H1 (cell line): Measurements from ENCODE around the gene RFX1. TPM values are rescaled to one million over a fixed set of nuclear protein-coding genes. Genes with fewer than 3 reads are reported as not detected.
A peak's percentile ranks its signal among the peaks of the same experiment; 100 is the strongest.

ENCODE experiments used
- CTCF ChIA-PET: fragments of 300-600 bp; sonication (Branson Sonifier 250); formaldehyde crosslinking; loops from one replicate; lab custom pipeline; 2021; ENCODE audit not compliant: partially characterized antibody; lab: Charles Lee
- POLR2A ChIA-PET: fragments of 300-600 bp; sonication (Branson Sonifier 250); formaldehyde crosslinking; loops from one replicate; lab custom pipeline; 2021; ENCODE audit warnings: inconsistent platforms; ENCODE audit not compliant: partially characterized antibody; lab: Charles Lee
- DNase-seq, 2 experiments: peaks; one replicate each; pipeline versions ENCODE4 v3.0.0 to v3.0.0-alpha.2; 2010 to 2022; ENCODE audit warnings: low spot score in 2 of 2, low read depth in 1 of 2, mixed read lengths in 1 of 2
- FAIRE-seq: peaks from 2 replicates; lab custom pipeline; 2011; peaks lifted over from hg19 to GRCh38; lab: Jason Lieb, UNC
- H2AFZ ChIP-seq: 2 replicates; pipeline ENCODE4 v1.8.1; 2012; ENCODE audit warnings: low read length, inconsistent platforms
- H2AK5ac ChIP-seq: 2 replicates; pipeline ENCODE4 v1.6.1; 2013; ENCODE audit warnings: low read depth, low read length
- H2BK120ac ChIP-seq: replicated peaks from 2 replicates; pipeline ENCODE3; 2013; ENCODE audit warnings: low read depth, low read length, inconsistent platforms
- H2BK12ac ChIP-seq: 2 replicates; pipeline ENCODE4 v1.6.1; 2013; ENCODE audit warnings: low read depth, low read length
- H2BK15ac ChIP-seq: 2 replicates; pipeline ENCODE4 v1.6.1; 2013; ENCODE audit warnings: low read length
- H2BK20ac ChIP-seq: 2 replicates; pipeline ENCODE4 v1.6.1; 2013; ENCODE audit warnings: low read length
- H2BK5ac ChIP-seq: 2 replicates; pipeline ENCODE4 v1.6.1; 2013; ENCODE audit warnings: low read depth, low read length
- H3K14ac ChIP-seq: 2 replicates; pipeline ENCODE4 v1.6.1; 2013; ENCODE audit warnings: inconsistent platforms; ENCODE audit not compliant: insufficient read length
- H3K18ac ChIP-seq: 2 replicates; pipeline ENCODE4 v1.6.1; 2013; ENCODE audit warnings: low read length; ENCODE audit errors: extremely low read depth
- H3K23ac ChIP-seq: 2 replicates; pipeline ENCODE4 v1.6.1; 2013; ENCODE audit warnings: inconsistent platforms; ENCODE audit not compliant: insufficient read length
- H3K23me2 ChIP-seq: 2 replicates; pipeline ENCODE4 v1.6.1; 2013; ENCODE audit warnings: low read depth, low read length
- H3K27ac ChIP-seq: 2 replicates; pipeline ENCODE4 v1.6.1; 2011; ENCODE audit warnings: low read depth, low read length, inconsistent platforms
- H3K27me3 ChIP-seq, 4 experiments: replicated peaks in 1 of 4; 1 replicate in 1 of 4; 2 replicates in 3 of 4; pipeline versions ENCODE4 v1.6.1 to v1.8.1; 2011 to 2013; ENCODE audit warnings: low read length in 3 of 4, mild to moderate bottlenecking in 3 of 4, inconsistent platforms in 2 of 4, mixed read lengths in 2 of 4, moderate library complexity in 1 of 4; ENCODE audit not compliant: control insufficient read depth in 3 of 4, insufficient read depth in 3 of 4; ENCODE audit errors: extremely low read depth in 1 of 4
- H3K36me3 ChIP-seq, 4 experiments: 2 replicates each; pipeline versions ENCODE4 v1.6.1 to v1.8.1; 2011 to 2013; ENCODE audit warnings: mild to moderate bottlenecking in 4 of 4, low read length in 3 of 4, moderate library complexity in 2 of 4, control low read depth in 1 of 4, inconsistent platforms in 1 of 4; ENCODE audit not compliant: insufficient read depth in 4 of 4, control insufficient read depth in 2 of 4
- H3K4ac ChIP-seq: replicated peaks from 2 replicates; pipeline ENCODE3; 2013; ENCODE audit warnings: low read length, low read depth, mixed read lengths, inconsistent platforms; ENCODE audit not compliant: insufficient read length
- H3K4me1 ChIP-seq, 4 experiments: replicated peaks in 1 of 4; 1 replicate in 1 of 4; 2 replicates in 3 of 4; pipeline versions ENCODE4 v1.6.1 to v1.8.1; 2011 to 2013; ENCODE audit warnings: low read length in 3 of 4, inconsistent platforms in 2 of 4, mixed read lengths in 1 of 4; ENCODE audit not compliant: insufficient read depth in 4 of 4, control insufficient read depth in 3 of 4
- H3K4me2 ChIP-seq, 2 experiments: 2 replicates each; pipeline versions ENCODE4 v1.6.1 to v1.8.1; 2011 to 2013; ENCODE audit warnings: low read depth in 2 of 2, low read length in 2 of 2, control low read depth in 1 of 2, inconsistent platforms in 1 of 2, mild to moderate bottlenecking in 1 of 2; ENCODE audit not compliant: insufficient read depth in 1 of 2
- H3K4me3 ChIP-seq, 4 experiments: fragments of 200-600, 300-600 bp in 1 of 4; sonication (generic), shearing (Covaris generic), sonication (Bioruptor Twin) in 1 of 4; 2 replicates each; pipeline versions ENCODE4 v1.5.1 to v1.8.1; 2011 to 2016; ENCODE audit warnings: low read length in 4 of 4, low read depth in 3 of 4, control low read depth in 2 of 4, inconsistent platforms in 2 of 4, mild to moderate bottlenecking in 2 of 4, mixed read lengths in 1 of 4, moderate library complexity in 1 of 4; ENCODE audit not compliant: insufficient read depth in 2 of 4; ENCODE audit errors: extremely low read depth in 1 of 4
- H3K56ac ChIP-seq: replicated peaks from 2 replicates; pipeline ENCODE3; 2013; ENCODE audit warnings: low read depth, mild to moderate bottlenecking, mixed read lengths, low read length, inconsistent platforms; ENCODE audit not compliant: insufficient read length
- H3K79me1 ChIP-seq: 2 replicates; pipeline ENCODE4 v1.6.1; 2013; ENCODE audit warnings: low read depth, low read length, control low read depth
- H3K79me2 ChIP-seq, 2 experiments: 2 replicates each; pipeline versions ENCODE4 v1.6.1 to v1.8.1; 2012 to 2013; ENCODE audit warnings: low read length in 2 of 2, mild to moderate bottlenecking in 2 of 2, inconsistent platforms in 1 of 2; ENCODE audit not compliant: insufficient read depth in 2 of 2, control insufficient read depth in 1 of 2
- H3K9ac ChIP-seq, 4 experiments: replicated peaks in 1 of 4; 1 replicate in 1 of 4; 2 replicates in 3 of 4; pipeline versions ENCODE4 v1.6.1 to v1.8.1; 2011 to 2013; ENCODE audit warnings: low read depth in 3 of 4, low read length in 3 of 4, control low read depth in 2 of 4, mild to moderate bottlenecking in 2 of 4, moderate library complexity in 2 of 4, inconsistent platforms in 1 of 4; ENCODE audit errors: extremely low read depth in 1 of 4
- H3K9me3 ChIP-seq, 2 experiments: 2 replicates each; pipeline versions ENCODE4 v1.6.1 to v1.8.1; 2012 to 2013; ENCODE audit warnings: mild to moderate bottlenecking in 2 of 2, moderate library complexity in 2 of 2, control low read depth in 1 of 2, inconsistent platforms in 1 of 2, low read depth in 1 of 2, low read length in 1 of 2, mixed read lengths in 1 of 2; ENCODE audit not compliant: insufficient read depth in 2 of 2
- H4K20me1 ChIP-seq, 2 experiments: replicated peaks in 1 of 2; 2 replicates each; pipeline versions ENCODE3 to v1.8.1; 2011 to 2013; ENCODE audit warnings: inconsistent platforms in 2 of 2, low read length in 2 of 2, mild to moderate bottlenecking in 1 of 2; ENCODE audit not compliant: insufficient read depth in 2 of 2, control insufficient read depth in 1 of 2
- H4K5ac ChIP-seq: 2 replicates; pipeline ENCODE4 v1.6.1; 2013; ENCODE audit warnings: low read length, low read depth, mixed read lengths, inconsistent platforms; ENCODE audit not compliant: insufficient read length
- H4K8ac ChIP-seq: 2 replicates; pipeline ENCODE4 v1.8.0; 2013; ENCODE audit warnings: mild to moderate bottlenecking, moderate library complexity, low read length, inconsistent platforms; ENCODE audit not compliant: insufficient read depth; ENCODE audit errors: extremely low read depth
- H4K91ac ChIP-seq: replicated peaks from 2 replicates; pipeline ENCODE3; 2013; ENCODE audit warnings: low read length, mixed read lengths, inconsistent platforms; ENCODE audit not compliant: insufficient read length
- BCL11A ChIP-seq, 2 experiments: IDR thresholded peaks; one replicate each; pipeline ENCODE4 v1.6.1; 2011; ENCODE audit warnings: low read depth in 2 of 2, low read length in 2 of 2, mild to moderate bottlenecking in 2 of 2
- CTCF ChIP-seq, 3 experiments: IDR thresholded peaks; 1 replicate in 2 of 3; 2 replicates in 1 of 3; pipeline versions ENCODE4 v1.5.1 to v1.6.1; 2011; ENCODE audit warnings: low read length in 3 of 3, mild to moderate bottlenecking in 3 of 3, inconsistent platforms in 2 of 3, low read depth in 1 of 3, moderate library complexity in 1 of 3; ENCODE audit not compliant: insufficient read depth in 1 of 3; ENCODE audit errors: control extremely low read depth in 1 of 3
- EGR1 ChIP-seq: IDR thresholded peaks from 2 replicates; pipeline ENCODE4 v1.6.1; 2011; ENCODE audit warnings: low read depth, low read length, borderline replicate concordance
- GABPA ChIP-seq: IDR thresholded peaks from 2 replicates; pipeline ENCODE4 v1.6.1; 2011; ENCODE audit warnings: mild to moderate bottlenecking, low read length, moderate library complexity, borderline replicate concordance; ENCODE audit not compliant: insufficient read depth
- KDM1A ChIP-seq: fragments of 200-600, 300-600 bp; sonication (generic); IDR thresholded peaks from 2 replicates; pipeline ENCODE4 v1.7.1; 2016; ENCODE audit warnings: mild to moderate bottlenecking, low read length, borderline replicate concordance
- RBBP5 ChIP-seq: IDR thresholded peaks from 2 replicates; pipeline ENCODE4 v1.7.1; 2012; ENCODE audit warnings: low read depth, mild to moderate bottlenecking, inconsistent platforms, low read length, moderate library complexity, borderline replicate concordance
- WGBS, 2 experiments: shearing (Covaris generic) in 1 of 2; methylation state at CpG; one replicate each; pipeline versions ENCODE4 v1.1.6 to v1.1.7; 2013 to 2015; ENCODE audit warnings: low lambda C conversion rate in 2 of 2, mixed read lengths in 2 of 2, inconsistent platforms in 1 of 2, low coverage in 1 of 2, missing lambda C conversion rate in 1 of 2; ENCODE audit not compliant: insufficient replicate concordance in 2 of 2, insufficient coverage in 1 of 2, insufficient read length in 1 of 2; ENCODE audit errors: extremely low coverage in 1 of 2, missing lambda C conversion rate in 1 of 2; 5-methylcytosine and 5-hydroxymethylcytosine counted together
- polyA plus RNA-seq, 7 experiments: library from polyadenylated mRNA; depleted of rRNA in 3 of 7; stranded (reverse) in 5 of 7; unstranded in 2 of 7; fragments of >200 nt in 5 of 7; fragments of 200-250 nt in 2 of 7; gene quantifications; 1 replicate in 5 of 7; 2 replicates in 1 of 7; 4 replicates in 1 of 7; pipeline versions ENCODE4 v1.2.1 to v1.2.3, GENCODE V29; 2011 to 2013; ENCODE audit warnings: missing spikeins in 2 of 7, mixed read lengths in 2 of 7
- total RNA-seq: library from RNA; stranded (reverse); fragmentation: NEBNext Ultra II Directional; extraction: Animal tissue kit (Norgen Biotek cat#: 25700); gene quantifications from 2 replicates; pipeline ENCODE4 v1.2.1, GENCODE V29; 2021
- TF ChIP-seq, protein P1 (sequence below): IDR thresholded peaks from 2 replicates; pipeline ENCODE4 v1.6.1; 2012; ENCODE audit warnings: low read length, inconsistent platforms

RFX1 gene
- total and polyA plus RNA-seq, 2 of the 8 experiments (the other 6 are each of a cell fraction or from before 2014, with no cell fraction given) = 4.9 to 17.0 TPM

DNA sequence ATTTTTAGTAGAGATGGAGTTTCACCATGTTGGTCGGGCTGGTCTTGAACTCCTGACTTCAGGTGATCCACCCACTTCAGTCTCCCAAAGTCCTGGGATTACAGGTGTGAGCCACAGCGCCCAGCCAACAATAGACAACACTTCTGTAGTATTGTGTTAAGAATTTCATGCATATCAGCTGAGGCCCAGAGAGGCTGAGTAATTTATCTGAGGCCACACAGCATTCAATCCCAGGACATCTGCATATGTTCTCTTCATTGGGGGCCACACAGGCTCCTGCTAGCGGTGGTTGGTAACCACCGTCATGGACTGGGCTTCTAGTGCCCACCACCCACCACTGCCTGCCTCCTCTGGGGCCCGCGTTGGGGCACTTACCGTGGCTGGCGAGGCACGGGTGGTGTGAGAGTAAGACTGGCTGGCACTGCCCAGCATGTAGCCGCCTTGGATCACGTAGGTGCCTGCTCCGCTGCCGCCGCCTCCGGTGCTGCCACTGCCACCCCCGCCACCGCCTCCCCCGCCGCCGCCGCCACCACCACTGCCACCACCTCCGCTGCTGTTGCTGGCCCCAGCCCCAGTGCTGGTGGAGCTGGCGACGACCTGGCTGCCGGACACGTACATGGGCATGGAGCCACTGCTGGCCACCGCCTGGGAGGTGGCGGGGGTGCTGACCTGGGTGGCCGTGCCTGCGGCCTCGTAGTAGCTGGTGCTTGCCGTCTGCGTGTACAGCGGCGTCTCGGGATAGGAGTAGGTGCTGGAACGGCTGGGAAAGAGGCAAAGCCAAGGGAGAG is 33.6 kb downstream of the RFX1 start:
- no peaks in the 10 kb centered on the region for H3K27me3 ChIP-seq
- ChIA-PET CTCF (interaction anchor here (1.2 to 10.3 kb wide), 6 partner anchors 13 to 100 kb away, joined by 3 to 77 read pairs (median 6); partner anchors contain the start of gene MISP3), POLR2A (interaction anchor here (0.6 to 4.9 kb wide), 7 partner anchors 11 to 43 kb away, joined by 3 to 44 read pairs (median 3); no protein-coding TSS in a partner anchor)
- TF ChIP-seq GABPA = no peak
- TF ChIP-seq, protein P1, sequence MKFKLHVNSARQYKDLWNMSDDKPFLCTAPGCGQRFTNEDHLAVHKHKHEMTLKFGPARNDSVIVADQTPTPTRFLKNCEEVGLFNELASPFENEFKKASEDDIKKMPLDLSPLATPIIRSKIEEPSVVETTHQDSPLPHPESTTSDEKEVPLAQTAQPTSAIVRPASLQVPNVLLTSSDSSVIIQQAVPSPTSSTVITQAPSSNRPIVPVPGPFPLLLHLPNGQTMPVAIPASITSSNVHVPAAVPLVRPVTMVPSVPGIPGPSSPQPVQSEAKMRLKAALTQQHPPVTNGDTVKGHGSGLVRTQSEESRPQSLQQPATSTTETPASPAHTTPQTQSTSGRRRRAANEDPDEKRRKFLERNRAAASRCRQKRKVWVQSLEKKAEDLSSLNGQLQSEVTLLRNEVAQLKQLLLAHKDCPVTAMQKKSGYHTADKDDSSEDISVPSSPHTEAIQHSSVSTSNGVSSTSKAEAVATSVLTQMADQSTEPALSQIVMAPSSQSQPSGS = no peak
- no peak for TF ChIP-seq BCL11A (IDR thresholded peaks at IDR 0.05; ENCODE audit: low read depth in 2 of 2, low read length in 2 of 2)
- TF ChIP-seq EGR1 = no peak
- no peak for TF ChIP-seq CTCF (IDR thresholded peaks at IDR 0.05; ENCODE audit: control extremely low read depth in 1 of 3, insufficient read depth in 1 of 3, low read depth in 1 of 3, low read length in 3 of 3)
- no peak for TF ChIP-seq RBBP5
- no peak for TF ChIP-seq KDM1A

More for the DNA sequence above, 33.6 kb downstream of the RFX1 start:
- no peak overlapping the region for H2BK120ac ChIP-seq
- no peak overlapping the region for H2AK5ac ChIP-seq
- H3K4me1 ChIP-seq = peaks cover 0 to 3% (median 0%) of the 10 kb centered on the region in 4 experiments; a peak in 1 of 7 replicates
- no peak overlapping the region for H3K4me3 ChIP-seq
- H3K14ac ChIP-seq = no peak overlapping the region
- 90% methylated on average over 27 of the region's 37 CpGs; no CpG with 5 or more reads in 1 of the 2 experiments for WGBS, 2 experiments
- FAIRE-seq (no peak), DNase-seq (no peak)
- no peak overlapping the region for H3K27ac ChIP-seq
- H4K8ac ChIP-seq = no peak overlapping the region
- no peak overlapping the region for H2BK15ac ChIP-seq
- H3K4me2 ChIP-seq = no peak overlapping the region
- H2BK20ac ChIP-seq = no peak overlapping the region
- H3K4ac ChIP-seq = no peak overlapping the region
- H2BK12ac ChIP-seq = 0 out of 2 replicates have a peak overlapping the region, but pooled peaks have one; percentile 17
- H3K79me1 ChIP-seq = no peaks in the 10 kb centered on the region
- H3K18ac ChIP-seq = no peak overlapping the region
- H4K91ac ChIP-seq = no peak overlapping the region
- peaks cover 0 to 17% (median 11%) of the 10 kb centered on the region in 4 experiments; a peak in 5 of 8 replicates for H3K36me3 ChIP-seq
- H3K56ac ChIP-seq = no peak overlapping the region
- H4K5ac ChIP-seq = no peak overlapping the region
- H3K9me3 ChIP-seq = no peaks in the 10 kb centered on the region
- no peak overlapping the region for H3K9ac ChIP-seq
- no peak overlapping the region for H2AFZ ChIP-seq
- H3K23me2 ChIP-seq = 0 out of 2 replicates have a peak, but pooled peaks cover 2% of the 10 kb centered on the region
- no peaks in the 10 kb centered on the region for H3K79me2 ChIP-seq
- no peak overlapping the region for H2BK5ac ChIP-seq
- no peaks in the 10 kb centered on the region for H4K20me1 ChIP-seq
- H3K23ac ChIP-seq = no peak overlapping the region
